RWPE2 (cell line): ENCODE data around the gene MGAT3.
A peak's percentile ranks its signal among the peaks of the same experiment; 100 is the strongest.

Source experiments
- ATAC-seq: fragments of 200-7000 bp; cut with Tn5 transposase; 3 replicates; pipeline ENCODE4 v1.9.1; 2021; ENCODE audit warnings: low read depth
- DNase-seq: peaks from one replicate; pipeline ENCODE4 v3.0.0-alpha.2; 2020; ENCODE audit warnings: low spot score
- H3K27ac ChIP-seq: fragments of 450-650 bp; 2 replicates; pipeline ENCODE4 v1.5.1; 2017; ENCODE audit warnings: mild to moderate bottlenecking; ENCODE audit not compliant: poor library complexity, severe bottlenecking
- H3K27me3 ChIP-seq: fragments of 250-450 bp; sonication (Bioruptor Pico); 2 replicates; pipeline ENCODE4 v1.5.1; 2021; ENCODE audit warnings: mild to moderate bottlenecking, moderate library complexity; ENCODE audit not compliant: insufficient read depth, poor library complexity, severe bottlenecking
- H3K36me3 ChIP-seq: fragments of 250-450 bp; sonication (Bioruptor Pico); 2 replicates; pipeline ENCODE4 v1.5.1; 2020; ENCODE audit warnings: low read depth, mild to moderate bottlenecking, moderate library complexity
- H3K4me1 ChIP-seq: fragments of 250-450 bp; sonication (Bioruptor Pico); 2 replicates; pipeline ENCODE4 v1.5.1; 2021; ENCODE audit warnings: mild to moderate bottlenecking, moderate library complexity; ENCODE audit not compliant: insufficient read depth, poor library complexity, severe bottlenecking
- H3K4me3 ChIP-seq: fragments of 250-450 bp; sonication (Bioruptor Pico); 2 replicates; pipeline ENCODE4 v1.5.1; 2021; ENCODE audit warnings: mild to moderate bottlenecking, moderate library complexity; ENCODE audit not compliant: severe bottlenecking
- H3K9me3 ChIP-seq: fragments of 250-450 bp; sonication (Bioruptor Pico); 2 replicates; pipeline ENCODE4 v1.5.1; 2021; ENCODE audit warnings: mild to moderate bottlenecking, moderate library complexity; ENCODE audit not compliant: severe bottlenecking
- TF ChIP-seq, protein P1 (sequence below): fragments of 450-650 bp; IDR thresholded peaks from one replicate; pipeline ENCODE4 v1.5.1; 2017; ENCODE audit warnings: mild to moderate bottlenecking, moderate library complexity; ENCODE audit not compliant: poor library complexity, severe bottlenecking

MGAT3 gene

GRCh38 chr22:39490135-39490798 lies 33.5 kb downstream of the MGAT3 start:
- peak; percentile 97 for ATAC-seq
- Histone ChIP-seq H3K4me3 (no peak overlapping the region), H3K4me1 (no peaks in the 10 kb centered on the region)

DNA sequence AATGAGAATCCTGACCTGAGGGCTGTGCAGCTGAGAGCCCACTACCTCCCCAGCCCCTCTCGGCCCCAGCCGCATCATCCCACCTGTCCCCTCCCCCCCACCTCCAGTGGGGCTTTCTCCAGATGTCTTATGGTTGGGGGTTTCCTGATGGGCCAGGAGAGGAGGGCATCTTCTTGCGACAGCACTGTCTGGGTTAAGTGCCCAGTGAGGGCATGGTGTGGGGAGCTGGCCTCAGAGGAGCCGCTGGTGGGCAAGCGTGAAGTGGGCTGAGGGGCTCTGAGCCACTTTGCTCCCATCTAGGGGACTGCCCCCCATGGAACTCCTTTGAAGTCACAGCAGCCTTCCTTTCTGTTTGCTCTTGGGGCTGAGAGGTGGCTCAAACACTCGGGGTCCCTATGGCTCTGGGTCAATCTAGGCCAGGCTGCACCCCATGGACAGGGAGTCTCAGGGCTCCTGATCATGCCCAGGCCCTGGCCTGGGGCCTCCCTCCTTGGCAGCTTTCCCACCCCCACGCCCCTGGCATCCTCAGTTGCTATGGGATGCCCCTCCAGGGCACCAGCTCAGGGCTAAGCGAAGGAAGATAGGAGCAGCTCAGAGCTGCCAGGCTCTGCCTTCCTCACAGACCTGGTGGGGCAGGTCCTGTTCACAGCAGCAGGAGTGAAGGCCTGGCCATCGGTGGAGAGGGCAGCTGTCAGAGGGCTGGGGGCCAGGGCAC lies 34.3 kb downstream of the MGAT3 start:
- H3K4me1 ChIP-seq = no peaks in the 10 kb centered on the region
- TF ChIP-seq, protein P1, sequence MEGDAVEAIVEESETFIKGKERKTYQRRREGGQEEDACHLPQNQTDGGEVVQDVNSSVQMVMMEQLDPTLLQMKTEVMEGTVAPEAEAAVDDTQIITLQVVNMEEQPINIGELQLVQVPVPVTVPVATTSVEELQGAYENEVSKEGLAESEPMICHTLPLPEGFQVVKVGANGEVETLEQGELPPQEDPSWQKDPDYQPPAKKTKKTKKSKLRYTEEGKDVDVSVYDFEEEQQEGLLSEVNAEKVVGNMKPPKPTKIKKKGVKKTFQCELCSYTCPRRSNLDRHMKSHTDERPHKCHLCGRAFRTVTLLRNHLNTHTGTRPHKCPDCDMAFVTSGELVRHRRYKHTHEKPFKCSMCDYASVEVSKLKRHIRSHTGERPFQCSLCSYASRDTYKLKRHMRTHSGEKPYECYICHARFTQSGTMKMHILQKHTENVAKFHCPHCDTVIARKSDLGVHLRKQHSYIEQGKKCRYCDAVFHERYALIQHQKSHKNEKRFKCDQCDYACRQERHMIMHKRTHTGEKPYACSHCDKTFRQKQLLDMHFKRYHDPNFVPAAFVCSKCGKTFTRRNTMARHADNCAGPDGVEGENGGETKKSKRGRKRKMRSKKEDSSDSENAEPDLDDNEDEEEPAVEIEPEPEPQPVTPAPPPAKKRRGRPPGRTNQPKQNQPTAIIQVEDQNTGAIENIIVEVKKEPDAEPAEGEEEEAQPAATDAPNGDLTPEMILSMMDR = no peak
- no peak overlapping the region for H3K4me3 ChIP-seq
- no peaks in the 10 kb centered on the region for H3K36me3 ChIP-seq
- H3K27me3 ChIP-seq = no peaks in the 10 kb centered on the region
- no peaks in the 10 kb centered on the region for H3K9me3 ChIP-seq
- ATAC-seq (no peak), DNase-seq (no peak)
- H3K27ac ChIP-seq = no peak overlapping the region

More at GRCh38 chr22:39490135-39490798, 33.5 kb downstream of the MGAT3 start:
- Histone ChIP-seq H3K27me3 (no peaks in the 10 kb centered on the region), H3K9me3 (no peaks in the 10 kb centered on the region), H3K36me3 (no peaks in the 10 kb centered on the region), H3K27ac (no peak overlapping the region)
- DNase-seq = peak; percentile 86
- TF ChIP-seq, protein P1 = no peak

GRCh38 chr22:39491696-39492095 lies 34.9 kb downstream of the MGAT3 start:
- Histone ChIP-seq H3K9me3 (no peaks in the 10 kb centered on the region), H3K27ac (no peak overlapping the region), H3K4me1 (no peaks in the 10 kb centered on the region), H3K4me3 (no peak overlapping the region), H3K36me3 (no peaks in the 10 kb centered on the region), H3K27me3 (no peaks in the 10 kb centered on the region)
- no peak for DNase-seq
- ATAC-seq = no peak
- TF ChIP-seq, protein P1 = no peak

GRCh38 chr22:39492186-39492585 lies 35.4 kb downstream of the MGAT3 start:
- no peak for ATAC-seq
- no peak overlapping the region for H3K4me3 ChIP-seq
- H3K27ac ChIP-seq = no peak overlapping the region
- H3K9me3 ChIP-seq = no peaks in the 10 kb centered on the region
- H3K4me1 ChIP-seq = no peaks in the 10 kb centered on the region
- TF ChIP-seq, protein P1 = no peak
- H3K36me3 ChIP-seq = no peaks in the 10 kb centered on the region
- H3K27me3 ChIP-seq = no peaks in the 10 kb centered on the region
- DNase-seq = no peak

GRCh38 chr22:39493759-39494158 lies 36.9 kb downstream of the MGAT3 start:
- no peak overlapping the region for H3K4me3 ChIP-seq
- no peaks in the 10 kb centered on the region for H3K36me3 ChIP-seq
- no peak overlapping the region for H3K27ac ChIP-seq
- DNase-seq = no peak
- H3K4me1 ChIP-seq = no peaks in the 10 kb centered on the region
- TF ChIP-seq, protein P1 = peak; percentile 2
- no peaks in the 10 kb centered on the region for H3K27me3 ChIP-seq
- no peak for ATAC-seq
- no peaks in the 10 kb centered on the region for H3K9me3 ChIP-seq
